HCT116 (cell line): ENCODE results near the gene SEMA3F. TPM values are rescaled to one million over a fixed set of nuclear protein-coding genes. Genes with fewer than 3 reads are reported as not detected.

Experiments
- ATAC-seq: fragments of 200-7000 bp; cut with Tn5 transposase; 2 replicates; pipeline ENCODE4 v1.9.1; 2020; ENCODE audit warnings: mild to moderate bottlenecking, moderate library complexity
- BruUV-seq: library from RNA; stranded (reverse); fragments of 400-500 nt; replicated peaks from 2 replicates; lab custom pipeline; 2021; lab: Mats Ljungman, UMichigan
- CTCF ChIA-PET: fragments of 300-600 bp; sonication (Branson Sonifier 250); formaldehyde crosslinking; loops from one replicate; lab custom pipeline; 2021; ENCODE audit warnings: antibody characterized with exemption; lab: Charles Lee
- POLR2A ChIA-PET: fragments of 300-600, 350-600 bp; sonication (Branson Sonifier 250); formaldehyde crosslinking; loops from one replicate; lab custom pipeline; 2021; ENCODE audit warnings: antibody characterized with exemption; lab: Charles Lee
- RAD21 ChIA-PET, 2 experiments: fragments of 300-600 bp; sonication (Branson Sonifier 250); formaldehyde crosslinking; loops; one replicate each; lab custom pipeline; 2023; ENCODE audit warnings: low total read pairs in 2 of 2; ENCODE audit not compliant: uncharacterized antibody in 2 of 2, unreplicated experiment in 2 of 2, low non-redundant PET in 1 of 2; lab: Charles Lee
- DNase-seq: peaks from one replicate; pipeline ENCODE4 v3.0.0-alpha.2; 2010; ENCODE audit warnings: low read depth, low spot score
- H2AFZ ChIP-seq: fragments of 200-600 bp; shearing (Covaris generic), sonication (generic); 2 replicates; pipeline ENCODE4 v1.6.1; 2017; ENCODE audit warnings: low read depth, mixed run types, mixed read lengths, antibody characterized with exemption, low read length; ENCODE audit not compliant: poor library complexity, severe bottlenecking
- H3K27ac ChIP-seq: 2 replicates; pipeline ENCODE4 v1.5.1; 2012; ENCODE audit warnings: low read depth, low read length
- H3K27me3 ChIP-seq: fragments of 200-600 bp; sonication (generic); 2 replicates; pipeline ENCODE4 v1.6.1; 2016; ENCODE audit warnings: mixed run types, low read length, mixed read lengths; ENCODE audit not compliant: insufficient read depth
- H3K36me3 ChIP-seq, 2 experiments: fragments of 200-500 bp in 1 of 2; fragments of 200-600 bp in 1 of 2; sonication (Bioruptor generic) in 1 of 2; sonication (generic) in 1 of 2; 2 replicates each; pipeline versions ENCODE4 v1.5.1 to v1.6.1; 2014 to 2016; ENCODE audit warnings: low read length in 2 of 2, inconsistent platforms in 1 of 2, mixed read lengths in 1 of 2, mixed run types in 1 of 2; ENCODE audit not compliant: insufficient read depth in 2 of 2, control insufficient read depth in 1 of 2
- H3K4me1 ChIP-seq, 2 experiments: fragments of 200-600 bp in 1 of 2; sonication (generic) in 1 of 2; 2 replicates each; pipeline versions ENCODE4 v1.5.1 to v1.6.1; 2012 to 2017; ENCODE audit warnings: low read length in 2 of 2, inconsistent platforms in 1 of 2, mild to moderate bottlenecking in 1 of 2, mixed read lengths in 1 of 2, mixed run types in 1 of 2, moderate library complexity in 1 of 2; ENCODE audit not compliant: insufficient read depth in 2 of 2, control insufficient read depth in 1 of 2
- H3K4me2 ChIP-seq: fragments of 200-600 bp; sonication (generic); 2 replicates; pipeline ENCODE4 v1.6.1; 2017; ENCODE audit warnings: mixed run types, low read length, mixed read lengths
- H3K4me3 ChIP-seq, 2 experiments: fragments of 200-600 bp in 1 of 2; sonication (generic) in 1 of 2; replicated peaks in 1 of 2; 2 replicates each; pipeline ENCODE4 v1.5.1; 2011 to 2016; ENCODE audit warnings: low read length in 2 of 2, control low read depth in 1 of 2, low read depth in 1 of 2, mild to moderate bottlenecking in 1 of 2, mixed read lengths in 1 of 2, mixed run types in 1 of 2
- H3K79me2 ChIP-seq: fragments of 200-600 bp; sonication (generic); 2 replicates; pipeline ENCODE4 v1.6.1; 2017; ENCODE audit warnings: mild to moderate bottlenecking, mixed run types, low read length, moderate library complexity, mixed read lengths; ENCODE audit not compliant: insufficient read depth
- H3K9ac ChIP-seq: fragments of 200-600 bp; sonication (generic); 2 replicates; pipeline ENCODE4 v1.6.1; 2016; ENCODE audit warnings: low read length, mixed read lengths
- H3K9me2 ChIP-seq: fragments of 200-600 bp; sonication (generic), shearing (Covaris generic); 2 replicates; pipeline ENCODE4 v1.6.1; 2017; ENCODE audit warnings: mixed run types, mild to moderate bottlenecking, moderate library complexity; ENCODE audit not compliant: insufficient read depth
- H3K9me3 ChIP-seq, 2 experiments: fragments of 200-500 bp in 1 of 2; fragments of 200-600 bp in 1 of 2; sonication (Bioruptor generic) in 1 of 2; sonication (generic) in 1 of 2; 2 replicates each; pipeline ENCODE4 v1.6.1; 2014 to 2017; ENCODE audit warnings: low read length in 2 of 2, mixed read lengths in 2 of 2, inconsistent platforms in 1 of 2, low read depth in 1 of 2, mild to moderate bottlenecking in 1 of 2, mixed run types in 1 of 2, moderate library complexity in 1 of 2; ENCODE audit not compliant: control insufficient read depth in 1 of 2, insufficient read depth in 1 of 2
- H4K20me1 ChIP-seq: fragments of 200-600 bp; sonication (generic), shearing (Covaris generic); 2 replicates; pipeline ENCODE4 v1.6.1; 2017; ENCODE audit warnings: mixed run types, mild to moderate bottlenecking, moderate library complexity; ENCODE audit not compliant: insufficient read depth
- ATF3 ChIP-seq: IDR thresholded peaks from 2 replicates; pipeline ENCODE4 v1.6.1; 2012
- CEBPB ChIP-seq: IDR thresholded peaks from 2 replicates; pipeline ENCODE4 v1.6.1; 2012; ENCODE audit warnings: low read depth
- EGR1 ChIP-seq: IDR thresholded peaks from 2 replicates; pipeline ENCODE4 v1.6.1; 2012; ENCODE audit warnings: low read depth
- EZH2 ChIP-seq: fragments of 200-600 bp; sonication (generic); IDR thresholded peaks from 2 replicates; pipeline ENCODE4 v1.6.1; 2017; ENCODE audit warnings: antibody characterized with exemption, mixed run types
- EZH2phosphoT487 ChIP-seq: fragments of 200-600 bp; IDR thresholded peaks from 2 replicates; pipeline ENCODE4 v1.6.1; 2018; ENCODE audit warnings: antibody characterized with exemption, borderline replicate concordance
- FOSL1 ChIP-seq: IDR thresholded peaks from 2 replicates; pipeline ENCODE4 v1.6.1; 2012; ENCODE audit warnings: low read depth
- JUND ChIP-seq: IDR thresholded peaks from 2 replicates; pipeline ENCODE4 v1.6.1; 2012
- MAX ChIP-seq: IDR thresholded peaks from 2 replicates; pipeline ENCODE4 v1.6.1; 2012
- POLR2A ChIP-seq: IDR thresholded peaks from 2 replicates; pipeline ENCODE4 v1.7.0; 2011; ENCODE audit warnings: borderline replicate concordance; ENCODE audit not compliant: insufficient read depth, insufficient read length; ENCODE audit errors: extremely low read depth
- POLR2AphosphoS5 ChIP-seq: IDR thresholded peaks from 2 replicates; pipeline ENCODE4 v1.6.1; 2011; ENCODE audit warnings: mild to moderate bottlenecking, low read depth, low read length, moderate library complexity
- RAD21 ChIP-seq: IDR thresholded peaks from 2 replicates; pipeline ENCODE4 v1.6.1; 2012; ENCODE audit warnings: low read depth, mild to moderate bottlenecking
- REST ChIP-seq: IDR thresholded peaks from 2 replicates; pipeline ENCODE4 v1.6.1; 2012; ENCODE audit warnings: low read depth
- SIN3A ChIP-seq: IDR thresholded peaks from 2 replicates; pipeline ENCODE4 v1.6.1; 2012; ENCODE audit warnings: low read depth
- SP1 ChIP-seq: IDR thresholded peaks from 2 replicates; pipeline ENCODE4 v1.6.1; 2012; ENCODE audit warnings: low read depth
- SRF ChIP-seq: IDR thresholded peaks from 2 replicates; pipeline ENCODE4 v1.6.1; 2012; ENCODE audit warnings: low read depth
- TCF7L2 ChIP-seq: IDR thresholded peaks from 2 replicates; pipeline ENCODE4 v1.7.0; 2011; ENCODE audit warnings: borderline replicate concordance, inconsistent platforms; ENCODE audit not compliant: insufficient read depth, insufficient read length; ENCODE audit errors: extremely low read depth
- YY1 ChIP-seq: IDR thresholded peaks from 2 replicates; pipeline ENCODE4 v1.6.1; 2011; ENCODE audit warnings: low read length, low read depth, moderate library complexity, mild to moderate bottlenecking; ENCODE audit not compliant: insufficient replicate concordance; ENCODE audit errors: extremely low read depth
- ZBTB33 ChIP-seq: IDR thresholded peaks from 2 replicates; pipeline ENCODE4 v1.6.1; 2011; ENCODE audit warnings: mild to moderate bottlenecking, low read length, moderate library complexity; ENCODE audit not compliant: insufficient replicate concordance; ENCODE audit errors: extremely low read depth
- ZFX ChIP-seq: fragments of 450-650 bp; IDR thresholded peaks from 2 replicates; pipeline ENCODE4 v1.6.1; 2017
- ZNF274 ChIP-seq: fragments of 200-500 bp; sonication (Bioruptor generic); IDR thresholded peaks from 2 replicates; pipeline ENCODE4 v1.6.1; 2014; ENCODE audit warnings: mild to moderate bottlenecking, low read depth, low read length, inconsistent platforms
- intact Hi-C: fragments of 100-400 bp; cut with micrococcal nuclease; formaldehyde crosslinking; loops from 2 replicates; pipeline ENCODE4 v1.10.0; 2022
- total RNA-seq: library from RNA; stranded (reverse); gene quantifications from one replicate; pipeline ENCODE4 v1.2.1, GENCODE V29; 2021; ENCODE audit not compliant: unreplicated experiment

Gene SEMA3F
- total RNA-seq, 1 experiment from 2014 or later: 15.7 TPM

- Histone ChIP-seq H3K4me2 (no peak overlapping the region), H3K27me3 (no peaks in the 10 kb centered on the region), H3K27ac (no peak overlapping the region), H3K4me1 (peaks cover 0 to 5% of the 10 kb centered on the region in 2 experiments; a peak in 1 of 4 replicates), H3K9me2 (no peaks in the 10 kb centered on the region), H2AFZ (no peak overlapping the region), H3K9ac (no peak overlapping the region), H3K36me3 (no peaks in the 10 kb centered on the region), H4K20me1 (no peaks in the 10 kb centered on the region), H3K4me3 (no peak overlapping the region), H3K9me3 (no peaks in the 10 kb centered on the region), H3K79me2 (no peaks in the 10 kb centered on the region)
- ChIA-PET POLR2A (interaction anchor here (0.7 to 1.2 kb wide), 2 partner anchors 17 to 62 kb away, joined by 3 read pairs; no protein-coding TSS in a partner anchor), CTCF (interaction anchor here (0.7 to 2.2 kb wide), 4 partner anchors 14 to 87 kb away, joined by 3 to 8 read pairs (median 5); no protein-coding TSS in a partner anchor), RAD21 (no interaction called here)
- ATAC-seq: no peak
- intact Hi-C loops: no loop called here
- DNase-seq: no peak
- BruUV-seq: no TSS peak
- TF ChIP-seq EZH2phosphoT487 (no peak), SP1 (no peak), CEBPB (no peak), RAD21 (no peak), MAX (no peak), TCF7L2 (no peak), EGR1 (no peak), REST (no peak), ZFX (no peak), SRF (no peak), JUND (no peak), ZBTB33 (no peak), POLR2AphosphoS5 (no peak), YY1 (no peak), EZH2 (no peak), ZNF274 (no peak), SIN3A (no peak), ATF3 (no peak), FOSL1 (no peak), POLR2A (no peak)
Observed at GRCh38 chr3:50211930-50212329, 56.8 kb downstream of the SEMA3F start.
